Measurements from ENCODE around the gene SLC4A2. TPM values are rescaled to one million over a fixed set of nuclear protein-coding genes. Genes with fewer than 3 reads are reported as not detected.
A peak's percentile ranks its signal among the peaks of the same experiment; 100 is the strongest.

SLC4A2 gene
- total RNA-seq, 1 experiment from 2014 or later: 164 TPM

DNA sequence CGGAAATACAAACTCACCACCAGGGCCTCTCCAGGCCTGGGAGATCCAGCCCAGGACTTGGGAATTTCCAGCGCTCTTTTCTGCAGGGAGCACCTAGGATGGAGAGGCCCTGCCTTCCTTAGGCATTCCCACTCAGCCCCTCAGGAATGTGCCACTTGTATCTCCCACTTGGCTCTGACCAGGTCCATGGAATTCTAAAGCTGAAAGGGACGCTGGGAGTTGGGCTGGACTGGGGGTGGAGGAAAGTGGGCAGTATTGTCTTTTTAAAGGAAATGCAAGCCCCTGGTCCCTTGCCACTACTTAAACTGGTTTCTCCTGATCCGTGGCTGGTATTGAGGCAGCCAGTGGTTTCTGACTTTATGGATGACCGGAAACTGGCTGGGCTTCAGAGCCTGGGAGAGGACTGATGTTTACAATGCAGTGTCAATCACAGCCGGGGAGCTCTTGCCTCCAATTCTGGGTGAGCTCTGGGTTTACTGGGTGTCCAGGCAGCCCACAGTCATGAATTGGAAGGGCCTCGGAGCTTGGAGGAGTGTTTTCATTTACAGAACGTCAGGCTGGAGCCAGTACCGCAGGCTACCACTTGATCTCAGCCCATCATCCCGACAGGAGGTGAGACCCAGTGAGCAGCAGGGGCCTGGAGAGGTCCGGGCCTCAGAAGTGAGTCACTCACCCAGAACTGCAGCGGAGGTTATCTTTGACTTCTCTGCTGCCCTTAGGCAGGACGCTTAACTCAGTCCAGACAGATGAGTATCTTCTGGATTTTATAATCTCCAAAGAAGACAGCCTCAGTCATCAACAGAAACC is 54.2 kb downstream of the SLC4A2 start:
- Mint-ChIP-seq H3K4me1 (peaks cover 34% of the 10 kb centered on the region), H3K27me3 (ENCODE audit: low read depth) (peaks cover 9% of the 10 kb centered on the region), H3K36me3 (peaks cover under 1% of the 10 kb centered on the region), H3K27ac (peak overlapping the region; percentile 80), H3K4me3 (peak overlapping the region; percentile 53), H3K9me3 (no peaks in the 10 kb centered on the region)
- ChIA-PET POLR2A (no interaction called here), CTCF (interaction anchor here (0.8 to 9.9 kb wide), 13 partner anchors 8 to 138 kb away, joined by 3 to 118 read pairs (median 5); partner anchors contain the start of genes ABCB8 and AGAP3)
- ATAC-seq (peak; percentile 10), DNase-seq (ENCODE audit: low spot score) (peak; percentile 42)
- TF ChIP-seq CBFB (CRISPR knock-in tag; IDR thresholded peaks at IDR 0.05; ENCODE audit: low read depth) (no peak), ESRRA (CRISPR knock-in tag; IDR thresholded peaks at IDR 0.05; ENCODE audit: borderline replicate concordance) (no peak), TEAD4 (CRISPR knock-in tag; IDR thresholded peaks at IDR 0.05) (no peak)
- TF ChIP-seq, protein P1, sequence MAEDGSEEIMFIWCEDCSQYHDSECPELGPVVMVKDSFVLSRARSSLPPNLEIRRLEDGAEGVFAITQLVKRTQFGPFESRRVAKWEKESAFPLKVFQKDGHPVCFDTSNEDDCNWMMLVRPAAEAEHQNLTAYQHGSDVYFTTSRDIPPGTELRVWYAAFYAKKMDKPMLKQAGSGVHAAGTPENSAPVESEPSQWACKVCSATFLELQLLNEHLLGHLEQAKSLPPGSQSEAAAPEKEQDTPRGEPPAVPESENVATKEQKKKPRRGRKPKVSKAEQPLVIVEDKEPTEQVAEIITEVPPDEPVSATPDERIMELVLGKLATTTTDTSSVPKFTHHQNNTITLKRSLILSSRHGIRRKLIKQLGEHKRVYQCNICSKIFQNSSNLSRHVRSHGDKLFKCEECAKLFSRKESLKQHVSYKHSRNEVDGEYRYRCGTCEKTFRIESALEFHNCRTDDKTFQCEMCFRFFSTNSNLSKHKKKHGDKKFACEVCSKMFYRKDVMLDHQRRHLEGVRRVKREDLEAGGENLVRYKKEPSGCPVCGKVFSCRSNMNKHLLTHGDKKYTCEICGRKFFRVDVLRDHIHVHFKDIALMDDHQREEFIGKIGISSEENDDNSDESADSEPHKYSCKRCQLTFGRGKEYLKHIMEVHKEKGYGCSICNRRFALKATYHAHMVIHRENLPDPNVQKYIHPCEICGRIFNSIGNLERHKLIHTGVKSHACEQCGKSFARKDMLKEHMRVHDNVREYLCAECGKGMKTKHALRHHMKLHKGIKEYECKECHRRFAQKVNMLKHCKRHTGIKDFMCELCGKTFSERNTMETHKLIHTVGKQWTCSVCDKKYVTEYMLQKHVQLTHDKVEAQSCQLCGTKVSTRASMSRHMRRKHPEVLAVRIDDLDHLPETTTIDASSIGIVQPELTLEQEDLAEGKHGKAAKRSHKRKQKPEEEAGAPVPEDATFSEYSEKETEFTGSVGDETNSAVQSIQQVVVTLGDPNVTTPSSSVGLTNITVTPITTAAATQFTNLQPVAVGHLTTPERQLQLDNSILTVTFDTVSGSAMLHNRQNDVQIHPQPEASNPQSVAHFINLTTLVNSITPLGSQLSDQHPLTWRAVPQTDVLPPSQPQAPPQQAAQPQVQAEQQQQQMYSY (CRISPR knock-in tag; IDR thresholded peaks at IDR 0.05): peak; percentile 97
- TF ChIP-seq, protein P2, sequence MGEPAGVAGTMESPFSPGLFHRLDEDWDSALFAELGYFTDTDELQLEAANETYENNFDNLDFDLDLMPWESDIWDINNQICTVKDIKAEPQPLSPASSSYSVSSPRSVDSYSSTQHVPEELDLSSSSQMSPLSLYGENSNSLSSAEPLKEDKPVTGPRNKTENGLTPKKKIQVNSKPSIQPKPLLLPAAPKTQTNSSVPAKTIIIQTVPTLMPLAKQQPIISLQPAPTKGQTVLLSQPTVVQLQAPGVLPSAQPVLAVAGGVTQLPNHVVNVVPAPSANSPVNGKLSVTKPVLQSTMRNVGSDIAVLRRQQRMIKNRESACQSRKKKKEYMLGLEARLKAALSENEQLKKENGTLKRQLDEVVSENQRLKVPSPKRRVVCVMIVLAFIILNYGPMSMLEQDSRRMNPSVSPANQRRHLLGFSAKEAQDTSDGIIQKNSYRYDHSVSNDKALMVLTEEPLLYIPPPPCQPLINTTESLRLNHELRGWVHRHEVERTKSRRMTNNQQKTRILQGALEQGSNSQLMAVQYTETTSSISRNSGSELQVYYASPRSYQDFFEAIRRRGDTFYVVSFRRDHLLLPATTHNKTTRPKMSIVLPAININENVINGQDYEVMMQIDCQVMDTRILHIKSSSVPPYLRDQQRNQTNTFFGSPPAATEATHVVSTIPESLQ (CRISPR knock-in tag; IDR thresholded peaks at IDR 0.05): no peak
- TF ChIP-seq, protein P3, sequence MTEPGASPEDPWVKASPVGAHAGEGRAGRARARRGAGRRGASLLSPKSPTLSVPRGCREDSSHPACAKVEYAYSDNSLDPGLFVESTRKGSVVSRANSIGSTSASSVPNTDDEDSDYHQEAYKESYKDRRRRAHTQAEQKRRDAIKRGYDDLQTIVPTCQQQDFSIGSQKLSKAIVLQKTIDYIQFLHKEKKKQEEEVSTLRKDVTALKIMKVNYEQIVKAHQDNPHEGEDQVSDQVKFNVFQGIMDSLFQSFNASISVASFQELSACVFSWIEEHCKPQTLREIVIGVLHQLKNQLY (CRISPR knock-in tag; IDR thresholded peaks at IDR 0.05): no peak

DNA sequence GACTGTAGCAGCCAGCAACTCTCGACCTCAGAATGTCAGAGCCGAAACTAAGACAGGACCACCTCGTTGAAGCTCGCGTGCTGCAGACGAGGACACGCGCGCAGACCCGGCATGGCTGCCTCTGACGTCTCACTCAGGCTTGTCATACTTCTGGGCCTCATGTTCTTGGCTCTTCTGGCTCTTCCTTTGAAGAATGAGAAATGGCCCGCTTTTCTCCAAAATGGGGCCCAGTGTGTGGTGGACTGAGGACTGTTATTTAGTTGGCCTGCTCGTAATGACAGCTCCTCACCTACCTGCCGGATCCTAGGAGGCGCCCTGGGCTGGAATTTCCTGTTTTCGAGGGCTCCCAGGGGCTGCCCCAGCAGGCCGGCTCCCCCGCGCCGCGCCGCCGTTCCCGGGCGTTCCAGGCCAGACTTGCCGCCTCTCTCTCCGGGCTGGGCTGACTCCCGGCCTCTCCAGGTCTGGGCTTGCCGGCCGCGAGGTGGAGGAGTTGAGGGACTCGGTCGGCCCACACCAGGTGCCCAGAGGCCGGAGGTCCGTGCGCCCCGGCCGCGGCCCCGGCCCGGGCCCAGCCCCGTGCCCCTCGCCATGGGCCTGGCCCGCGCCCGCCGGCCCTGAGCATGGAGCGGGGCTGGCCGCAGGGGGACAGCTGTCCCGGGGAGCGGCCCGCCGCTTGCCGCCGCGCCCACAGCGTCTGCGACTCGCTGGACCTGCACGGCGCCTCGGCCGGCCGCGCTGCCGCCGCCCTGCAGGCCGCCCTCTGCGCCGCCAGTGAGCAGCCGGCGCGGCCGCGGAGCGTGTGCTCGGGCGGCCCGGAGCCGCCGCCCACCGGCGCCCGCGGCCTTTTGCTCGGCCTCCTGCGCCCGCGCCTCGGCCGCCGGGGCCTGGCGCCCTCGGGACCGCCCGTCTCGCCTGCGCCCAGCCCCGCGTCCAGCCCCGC is 55.0 kb downstream of the SLC4A2 start:
- Mint-ChIP-seq H3K36me3 (peaks cover 10% of the 10 kb centered on the region), H3K27me3 (ENCODE audit: low read depth) (peaks cover 9% of the 10 kb centered on the region), H3K9me3 (no peaks in the 10 kb centered on the region), H3K4me1 (peaks cover 27% of the 10 kb centered on the region), H3K27ac (no peak overlapping the region), H3K4me3 (peak overlapping the region; percentile 53)
- ATAC-seq (peak; percentile 37), DNase-seq (ENCODE audit: low spot score) (peak; percentile 69)
- peak; percentile 75 for TF ChIP-seq ZNF423 (CRISPR knock-in tag; IDR thresholded peaks at IDR 0.05)
- TF ChIP-seq, protein P1 (CRISPR knock-in tag; IDR thresholded peaks at IDR 0.05): peak; percentile 97
- TF ChIP-seq, protein P4, sequence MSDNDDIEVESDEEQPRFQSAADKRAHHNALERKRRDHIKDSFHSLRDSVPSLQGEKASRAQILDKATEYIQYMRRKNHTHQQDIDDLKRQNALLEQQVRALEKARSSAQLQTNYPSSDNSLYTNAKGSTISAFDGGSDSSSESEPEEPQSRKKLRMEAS (CRISPR knock-in tag; IDR thresholded peaks at IDR 0.05): no peak
- TF ChIP-seq, protein P5, sequence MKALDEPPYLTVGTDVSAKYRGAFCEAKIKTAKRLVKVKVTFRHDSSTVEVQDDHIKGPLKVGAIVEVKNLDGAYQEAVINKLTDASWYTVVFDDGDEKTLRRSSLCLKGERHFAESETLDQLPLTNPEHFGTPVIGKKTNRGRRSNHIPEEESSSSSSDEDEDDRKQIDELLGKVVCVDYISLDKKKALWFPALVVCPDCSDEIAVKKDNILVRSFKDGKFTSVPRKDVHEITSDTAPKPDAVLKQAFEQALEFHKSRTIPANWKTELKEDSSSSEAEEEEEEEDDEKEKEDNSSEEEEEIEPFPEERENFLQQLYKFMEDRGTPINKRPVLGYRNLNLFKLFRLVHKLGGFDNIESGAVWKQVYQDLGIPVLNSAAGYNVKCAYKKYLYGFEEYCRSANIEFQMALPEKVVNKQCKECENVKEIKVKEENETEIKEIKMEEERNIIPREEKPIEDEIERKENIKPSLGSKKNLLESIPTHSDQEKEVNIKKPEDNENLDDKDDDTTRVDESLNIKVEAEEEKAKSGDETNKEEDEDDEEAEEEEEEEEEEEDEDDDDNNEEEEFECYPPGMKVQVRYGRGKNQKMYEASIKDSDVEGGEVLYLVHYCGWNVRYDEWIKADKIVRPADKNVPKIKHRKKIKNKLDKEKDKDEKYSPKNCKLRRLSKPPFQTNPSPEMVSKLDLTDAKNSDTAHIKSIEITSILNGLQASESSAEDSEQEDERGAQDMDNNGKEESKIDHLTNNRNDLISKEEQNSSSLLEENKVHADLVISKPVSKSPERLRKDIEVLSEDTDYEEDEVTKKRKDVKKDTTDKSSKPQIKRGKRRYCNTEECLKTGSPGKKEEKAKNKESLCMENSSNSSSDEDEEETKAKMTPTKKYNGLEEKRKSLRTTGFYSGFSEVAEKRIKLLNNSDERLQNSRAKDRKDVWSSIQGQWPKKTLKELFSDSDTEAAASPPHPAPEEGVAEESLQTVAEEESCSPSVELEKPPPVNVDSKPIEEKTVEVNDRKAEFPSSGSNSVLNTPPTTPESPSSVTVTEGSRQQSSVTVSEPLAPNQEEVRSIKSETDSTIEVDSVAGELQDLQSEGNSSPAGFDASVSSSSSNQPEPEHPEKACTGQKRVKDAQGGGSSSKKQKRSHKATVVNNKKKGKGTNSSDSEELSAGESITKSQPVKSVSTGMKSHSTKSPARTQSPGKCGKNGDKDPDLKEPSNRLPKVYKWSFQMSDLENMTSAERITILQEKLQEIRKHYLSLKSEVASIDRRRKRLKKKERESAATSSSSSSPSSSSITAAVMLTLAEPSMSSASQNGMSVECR (CRISPR knock-in tag; IDR thresholded peaks at IDR 0.05; ENCODE audit: borderline replicate concordance): no peak
- TF ChIP-seq, protein P6, sequence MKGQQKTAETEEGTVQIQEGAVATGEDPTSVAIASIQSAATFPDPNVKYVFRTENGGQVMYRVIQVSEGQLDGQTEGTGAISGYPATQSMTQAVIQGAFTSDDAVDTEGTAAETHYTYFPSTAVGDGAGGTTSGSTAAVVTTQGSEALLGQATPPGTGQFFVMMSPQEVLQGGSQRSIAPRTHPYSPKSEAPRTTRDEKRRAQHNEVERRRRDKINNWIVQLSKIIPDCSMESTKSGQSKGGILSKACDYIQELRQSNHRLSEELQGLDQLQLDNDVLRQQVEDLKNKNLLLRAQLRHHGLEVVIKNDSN (CRISPR knock-in tag; IDR thresholded peaks at IDR 0.05): no peak
- ChIA-PET CTCF (interaction anchor here (0.8 to 9.9 kb wide), 15 partner anchors 9 to 137 kb away, joined by 3 to 118 read pairs (median 5); partner anchors contain the start of gene AGAP3), POLR2A (interaction anchor here (0.8 kb wide), 1 partner anchor 53 kb away, joined by 3 read pairs; no protein-coding TSS in a partner anchor)
